Epidermal melanocyte (primary cell): ENCODE measurements around the gene NUBP2.
A peak's percentile ranks its signal among the peaks of the same experiment; 100 is the strongest.

Source experiments
- DNase-seq: peaks from one replicate; pipeline ENCODE4 v3.0.0; 2011; ENCODE audit warnings: low spot score; ENCODE audit not compliant: insufficient read length

The NUBP2 gene

GRCh38 chr16:1771864-1772361 lies 10.8 kb upstream of the NUBP2 start:
- DNase-seq, result no peak

GRCh38 chr16:1772362-1772907 lies 10.3 kb upstream of the NUBP2 start, which contains the start of gene EME2:
EME2 (plus strand) TSS chr16:1772810; CDS start chr16:1773228, 418 bp downstream.
- no peak for DNase-seq

GRCh38 chr16:1772908-1773702 lies 9.7 kb upstream of the NUBP2 start, which contains the start of gene MRPS34:
MRPS34 (minus strand) TSS chr16:1773134; CDS start chr16:1773119, 15 bp downstream.
- DNase-seq, result peak; percentile 82

GRCh38 chr16:1773703-1774447 lies 8.9 kb upstream of the NUBP2 start:
- DNase-seq, result no peak

GRCh38 chr16:1774448-1774780 lies 8.3 kb upstream of the NUBP2 start:
- DNase-seq, result no peak

- DNase-seq, result no peak
Observed at GRCh38 chr16:1775006-1775845, 7.5 kb upstream of the NUBP2 start.

- DNase-seq, result no peak
Observed at GRCh38 chr16:1775846-1776671, 6.7 kb upstream of the NUBP2 start.

GRCh38 chr16:1776672-1776955 lies 6.1 kb upstream of the NUBP2 start:
- DNase-seq, result no peak

GRCh38 chr16:1776991-1777374 lies 5.8 kb upstream of the NUBP2 start:
- no peak for DNase-seq

- no peak for DNase-seq
Observed at GRCh38 chr16:1777375-1778199, 5.2 kb upstream of the NUBP2 start.

GRCh38 chr16:1778200-1779179 lies 4.3 kb upstream of the NUBP2 start:
- DNase-seq, result no peak

- no peak for DNase-seq
Observed at GRCh38 chr16:1779234-1779701, 3.5 kb upstream of the NUBP2 start.

- DNase-seq, result no peak
Observed at GRCh38 chr16:1779741-1780676, 2.8 kb upstream of the NUBP2 start.

GRCh38 chr16:1780677-1781072 lies 2.1 kb upstream of the NUBP2 start:
- DNase-seq, result no peak

GRCh38 chr16:1781254-1781653 lies 1.5 kb upstream of the NUBP2 start:
- no peak for DNase-seq

- DNase-seq, result no peak
Observed at GRCh38 chr16:1781758-1782407, 877 bp upstream of the NUBP2 start.
